ENCODE data around the gene SPTBN1.

The SPTBN1 gene

DNA sequence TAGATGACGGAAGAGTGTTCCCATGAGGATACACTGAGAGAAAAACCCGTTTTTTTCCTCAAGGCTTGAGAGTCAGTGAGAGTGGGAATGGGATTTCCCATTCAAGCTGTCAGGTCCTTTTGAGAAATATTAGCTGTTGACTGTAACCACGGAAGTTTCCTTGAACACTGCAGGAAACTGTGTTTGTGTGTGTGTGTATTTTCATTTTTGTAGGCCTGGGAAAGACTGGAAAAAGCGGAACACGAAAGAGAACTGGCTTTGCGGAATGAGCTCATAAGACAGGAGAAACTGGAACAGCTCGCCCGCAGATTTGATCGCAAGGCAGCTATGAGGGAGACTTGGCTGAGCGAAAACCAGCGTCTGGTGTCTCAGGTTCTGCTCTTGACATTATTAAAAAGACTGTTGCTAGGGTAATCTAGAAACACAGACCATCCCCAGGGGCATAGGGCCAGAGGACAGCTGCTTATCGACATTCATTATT, 168.5 kb downstream of the SPTBN1 start:
- H3K4me3 ChIP-seq (ENCODE audit: low read depth, low read length), result no peak overlapping the region
- in situ Hi-C loops (cut with HindIII; ENCODE audit: low sequenced_read_pairs), result no loop called here
- TF ChIP-seq, protein P1, sequence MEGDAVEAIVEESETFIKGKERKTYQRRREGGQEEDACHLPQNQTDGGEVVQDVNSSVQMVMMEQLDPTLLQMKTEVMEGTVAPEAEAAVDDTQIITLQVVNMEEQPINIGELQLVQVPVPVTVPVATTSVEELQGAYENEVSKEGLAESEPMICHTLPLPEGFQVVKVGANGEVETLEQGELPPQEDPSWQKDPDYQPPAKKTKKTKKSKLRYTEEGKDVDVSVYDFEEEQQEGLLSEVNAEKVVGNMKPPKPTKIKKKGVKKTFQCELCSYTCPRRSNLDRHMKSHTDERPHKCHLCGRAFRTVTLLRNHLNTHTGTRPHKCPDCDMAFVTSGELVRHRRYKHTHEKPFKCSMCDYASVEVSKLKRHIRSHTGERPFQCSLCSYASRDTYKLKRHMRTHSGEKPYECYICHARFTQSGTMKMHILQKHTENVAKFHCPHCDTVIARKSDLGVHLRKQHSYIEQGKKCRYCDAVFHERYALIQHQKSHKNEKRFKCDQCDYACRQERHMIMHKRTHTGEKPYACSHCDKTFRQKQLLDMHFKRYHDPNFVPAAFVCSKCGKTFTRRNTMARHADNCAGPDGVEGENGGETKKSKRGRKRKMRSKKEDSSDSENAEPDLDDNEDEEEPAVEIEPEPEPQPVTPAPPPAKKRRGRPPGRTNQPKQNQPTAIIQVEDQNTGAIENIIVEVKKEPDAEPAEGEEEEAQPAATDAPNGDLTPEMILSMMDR (IDR thresholded peaks at IDR 0.05; ENCODE audit: low read depth, low read length), result no peak
- DNase-seq (ENCODE audit: low read depth, low spot score), result peak; percentile 24

DNA sequence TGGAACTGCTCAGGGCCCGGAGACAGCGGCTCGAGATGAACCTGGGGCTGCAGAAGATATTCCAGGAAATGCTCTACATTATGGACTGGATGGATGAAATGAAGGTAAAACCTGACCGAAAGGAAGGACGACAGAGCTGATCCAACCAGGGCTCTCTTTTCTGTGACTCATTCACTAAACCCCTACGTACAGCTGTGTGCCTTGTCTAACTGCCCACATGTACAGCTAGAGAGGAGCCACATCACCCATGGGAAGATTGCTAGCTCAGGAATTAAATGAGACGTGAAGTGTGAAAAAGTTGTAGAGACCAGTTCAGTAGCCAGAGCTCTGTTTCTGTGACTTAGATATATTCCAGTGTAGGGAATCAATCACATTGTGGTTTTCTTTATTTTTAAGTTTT, 170.0 kb downstream of the SPTBN1 start:
- in situ Hi-C loops (cut with HindIII; ENCODE audit: low sequenced_read_pairs), result no loop called here
- TF ChIP-seq, protein P1 (IDR thresholded peaks at IDR 0.05; ENCODE audit: low read depth, low read length), result no peak
- no peak for DNase-seq (ENCODE audit: low read depth, low spot score)

GRCh38 chr2:54626884-54627283, 170.8 kb downstream of the SPTBN1 start:
- TF ChIP-seq, protein P1 (IDR thresholded peaks at IDR 0.05; ENCODE audit: low read depth, low read length), result no peak
- DNase-seq (ENCODE audit: low read depth, low spot score), result no peak
- no peak overlapping the region for H3K4me3 ChIP-seq (ENCODE audit: low read depth, low read length)
- in situ Hi-C loops (cut with HindIII; ENCODE audit: low sequenced_read_pairs), result no loop called here

More for the DNA sequence above, 170.0 kb downstream of the SPTBN1 start:
- no peak overlapping the region for H3K4me3 ChIP-seq (ENCODE audit: low read depth, low read length)

- no peak overlapping the region for H3K4me3 ChIP-seq (ENCODE audit: low read depth, low read length)
- no peak for DNase-seq (ENCODE audit: low read depth, low spot score)
- TF ChIP-seq, protein P1 (IDR thresholded peaks at IDR 0.05; ENCODE audit: low read depth, low read length), result no peak
- in situ Hi-C loops (cut with HindIII; ENCODE audit: low sequenced_read_pairs), result no loop called here
Observed at GRCh38 chr2:54627973-54628372, 171.8 kb downstream of the SPTBN1 start.

DNA sequence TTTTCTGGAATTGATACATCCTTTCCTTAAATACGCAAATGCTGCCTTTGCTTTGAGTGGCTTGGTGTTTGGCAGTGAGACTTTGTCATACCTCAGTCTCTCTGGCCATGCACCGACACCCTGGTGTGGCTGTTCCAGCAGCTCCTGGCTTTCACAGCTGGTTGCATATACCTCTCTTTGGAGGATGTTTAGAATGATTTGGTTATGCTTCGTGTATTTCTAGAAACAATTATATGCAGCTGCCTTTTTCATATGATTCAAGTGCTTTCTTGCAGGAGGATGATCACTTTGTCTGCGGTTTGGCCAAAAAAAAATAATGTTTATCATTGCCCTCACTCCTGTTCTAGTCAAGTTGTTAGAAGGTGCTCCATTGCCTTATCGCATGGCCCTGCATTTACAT, 172.3 kb downstream of the SPTBN1 start:
- H3K4me3 ChIP-seq (ENCODE audit: low read depth, low read length), result no peak overlapping the region
- in situ Hi-C loops (cut with HindIII; ENCODE audit: low sequenced_read_pairs), result no loop called here
- TF ChIP-seq, protein P1 (IDR thresholded peaks at IDR 0.05; ENCODE audit: low read depth, low read length), result no peak
- no peak for DNase-seq (ENCODE audit: low read depth, low spot score)

DNA sequence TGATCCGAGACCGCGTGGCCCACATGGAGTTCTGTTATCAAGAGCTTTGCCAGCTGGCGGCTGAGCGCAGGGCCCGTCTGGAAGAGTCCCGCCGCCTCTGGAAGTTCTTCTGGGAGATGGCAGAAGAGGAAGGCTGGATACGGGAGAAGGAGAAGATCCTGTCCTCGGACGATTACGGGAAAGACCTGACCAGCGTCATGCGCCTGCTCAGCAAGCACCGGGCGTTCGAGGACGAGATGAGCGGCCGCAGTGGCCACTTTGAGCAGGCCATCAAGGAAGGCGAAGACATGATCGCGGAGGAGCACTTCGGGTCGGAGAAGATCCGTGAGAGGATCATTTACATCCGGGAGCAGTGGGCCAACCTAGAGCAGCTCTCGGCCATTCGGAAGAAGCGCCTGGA, 172.8 kb downstream of the SPTBN1 start:
- H3K4me3 ChIP-seq (ENCODE audit: low read depth, low read length), result no peak overlapping the region
- in situ Hi-C loops (cut with HindIII; ENCODE audit: low sequenced_read_pairs), result no loop called here
- TF ChIP-seq, protein P1 (IDR thresholded peaks at IDR 0.05; ENCODE audit: low read depth, low read length), result no peak
- no peak for DNase-seq (ENCODE audit: low read depth, low spot score)

- H3K4me3 ChIP-seq (ENCODE audit: low read depth, low read length), result no peak overlapping the region
- TF ChIP-seq, protein P1 (IDR thresholded peaks at IDR 0.05; ENCODE audit: low read depth, low read length), result no peak
- no peak for DNase-seq (ENCODE audit: low read depth, low spot score)
- in situ Hi-C loops (cut with HindIII; ENCODE audit: low sequenced_read_pairs), result no loop called here
Observed at GRCh38 chr2:54629390-54629789, 173.3 kb downstream of the SPTBN1 start.

Data from astrocyte of the spinal cord (primary cell).